Nephron progenitor cell (in vitro differentiated cells): ENCODE measurements around the gene PLA2G2E.

ENCODE experiments used
- DNase-seq: peaks from one replicate; pipeline ENCODE4 v3.0.0; 2021
- H3K27ac Mint-ChIP-seq: 2 replicates; pipeline ENCODE4 v1.8.0; 2021; ENCODE audit warnings: mild to moderate bottlenecking, moderate library complexity, mixed read lengths
- H3K27me3 Mint-ChIP-seq: 2 replicates; pipeline ENCODE4 v1.8.0; 2021; ENCODE audit warnings: mild to moderate bottlenecking, low read depth, mixed read lengths; ENCODE audit not compliant: poor library complexity
- H3K36me3 Mint-ChIP-seq: 2 replicates; pipeline ENCODE4 v1.8.0; 2021; ENCODE audit warnings: low read depth, mixed read lengths
- H3K4me1 Mint-ChIP-seq: 2 replicates; pipeline ENCODE4 v1.8.0; 2021; ENCODE audit warnings: mixed read lengths
- H3K4me3 Mint-ChIP-seq: 2 replicates; pipeline ENCODE4 v1.8.0; 2021; ENCODE audit warnings: mild to moderate bottlenecking, moderate library complexity, mixed read lengths
- H3K9me3 Mint-ChIP-seq: 2 replicates; pipeline ENCODE4 v1.8.0; 2021; ENCODE audit warnings: mild to moderate bottlenecking, moderate library complexity, mixed read lengths
- CTCF ChIP-seq: fragments of 200-600 bp; sonication (generic); IDR thresholded peaks from 2 replicates; pipeline ENCODE4 v1.5.0; 2021; ENCODE audit warnings: antibody characterized with exemption

PLA2G2E gene

GRCh38 chr1:19963636-19964035, 40.2 kb upstream of the PLA2G2E start:
- H3K36me3 Mint-ChIP-seq: no peaks in the 10 kb centered on the region
- peaks cover 14% of the 10 kb centered on the region for H3K27me3 Mint-ChIP-seq

GRCh38 chr1:19960591-19960990, 37.2 kb upstream of the PLA2G2E start:
- H3K9me3 Mint-ChIP-seq: peaks cover 21% of the 10 kb centered on the region
- no peak for DNase-seq
- no peak overlapping the region for H3K27ac Mint-ChIP-seq
- no peak for TF ChIP-seq CTCF
- H3K27me3 Mint-ChIP-seq: peaks cover 19% of the 10 kb centered on the region
- H3K4me1 Mint-ChIP-seq: no peaks in the 10 kb centered on the region
- no peak overlapping the region for H3K4me3 Mint-ChIP-seq
- no peaks in the 10 kb centered on the region for H3K36me3 Mint-ChIP-seq

More at GRCh38 chr1:19963636-19964035, 40.2 kb upstream of the PLA2G2E start:
- Mint-ChIP-seq H3K9me3 (peaks cover 22% of the 10 kb centered on the region), H3K27ac (no peak overlapping the region), H3K4me3 (no peak overlapping the region), H3K4me1 (peaks cover 17% of the 10 kb centered on the region)
- DNase-seq: no peak
- TF ChIP-seq CTCF: no peak

- DNase-seq: no peak
- no peaks in the 10 kb centered on the region for H3K4me1 Mint-ChIP-seq
- peaks cover 13% of the 10 kb centered on the region for H3K27me3 Mint-ChIP-seq
- peaks cover 18% of the 10 kb centered on the region for H3K9me3 Mint-ChIP-seq
- H3K27ac Mint-ChIP-seq: peak overlapping the region; percentile 11
- no peak overlapping the region for H3K4me3 Mint-ChIP-seq
- H3K36me3 Mint-ChIP-seq: no peaks in the 10 kb centered on the region
- no peak for TF ChIP-seq CTCF
Measured at GRCh38 chr1:19957779-19958178, 34.4 kb upstream of the PLA2G2E start.

- Mint-ChIP-seq H3K4me1 (no peaks in the 10 kb centered on the region), H3K9me3 (peaks cover 22% of the 10 kb centered on the region), H3K27ac (no peak overlapping the region), H3K36me3 (no peaks in the 10 kb centered on the region), H3K27me3 (peaks cover 23% of the 10 kb centered on the region), H3K4me3 (no peak overlapping the region)
- no peak for DNase-seq
- no peak for TF ChIP-seq CTCF
Measured at GRCh38 chr1:19955534-19956170, 32.2 kb upstream of the PLA2G2E start.

- H3K27me3 Mint-ChIP-seq: peaks cover 21% of the 10 kb centered on the region
- no peaks in the 10 kb centered on the region for H3K36me3 Mint-ChIP-seq
- H3K27ac Mint-ChIP-seq: no peak overlapping the region
- peaks cover 22% of the 10 kb centered on the region for H3K9me3 Mint-ChIP-seq
- no peaks in the 10 kb centered on the region for H3K4me1 Mint-ChIP-seq
- DNase-seq: no peak
- no peak overlapping the region for H3K4me3 Mint-ChIP-seq
- TF ChIP-seq CTCF: no peak
Measured at GRCh38 chr1:19954059-19954458, 30.6 kb upstream of the PLA2G2E start.

GRCh38 chr1:19949016-19949415, 25.6 kb upstream of the PLA2G2E start:
- Mint-ChIP-seq H3K4me1 (no peaks in the 10 kb centered on the region), H3K4me3 (no peak overlapping the region), H3K27me3 (peaks cover 17% of the 10 kb centered on the region), H3K36me3 (no peaks in the 10 kb centered on the region), H3K27ac (no peak overlapping the region), H3K9me3 (peaks cover 11% of the 10 kb centered on the region)
- DNase-seq: no peak
- TF ChIP-seq CTCF: no peak
